Thyroid gland (tissue), 4 donors: ENCODE measurements around the gene ASF1B.

Source experiments
- CTCF ChIP-seq, 6 experiments: fragments of 200-600 bp in 3 of 6; fragments of 450-650 bp in 3 of 6; sonication (generic) in 3 of 6; IDR thresholded peaks; one replicate each; pipeline ENCODE4 v1.5.1; 2016 to 2019; ENCODE audit warnings: antibody characterized with exemption in 6 of 6, mild to moderate bottlenecking in 2 of 6, inconsistent platforms in 1 of 6, moderate library complexity in 1 of 6
- POLR2A ChIP-seq, 2 donors: fragments of 450-650 bp; IDR thresholded peaks; one replicate each; pipeline ENCODE4 v1.6.1; 2017; ENCODE audit warnings: antibody characterized with exemption in 2 of 2, mild to moderate bottlenecking in 2 of 2, moderate library complexity in 1 of 2

- TF ChIP-seq CTCF (IDR thresholded peaks at IDR 0.05): no peak
- TF ChIP-seq POLR2A (IDR thresholded peaks at IDR 0.05): no peak
Observed at GRCh38 chr19:14183741-14184350, 47.5 kb upstream of the ASF1B start.
